ENCODE data around the gene TGFB2.

The TGFB2 gene

DNA sequence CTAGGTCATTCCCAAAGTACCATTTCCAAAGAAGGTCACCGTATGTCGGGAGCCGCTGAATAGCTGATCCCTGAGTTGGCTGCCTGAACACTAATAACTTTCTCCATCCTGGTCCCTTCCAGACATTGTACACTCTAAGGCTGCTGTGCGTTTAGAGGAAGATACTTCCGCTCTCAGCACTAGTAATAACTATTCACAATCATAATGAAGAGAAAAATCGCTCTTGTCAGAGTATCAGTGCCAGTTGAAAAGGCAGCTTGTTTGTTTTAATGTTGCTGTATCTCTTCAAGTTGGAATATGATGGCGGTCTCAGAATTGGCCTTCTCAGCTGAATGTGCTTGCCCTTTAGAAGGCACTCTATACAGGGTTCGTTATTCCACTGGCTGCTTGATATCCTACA, 43.5 kb downstream of the TGFB2 start:
- no peak for DNase-seq (ENCODE audit: low read depth, low spot score)

DNA sequence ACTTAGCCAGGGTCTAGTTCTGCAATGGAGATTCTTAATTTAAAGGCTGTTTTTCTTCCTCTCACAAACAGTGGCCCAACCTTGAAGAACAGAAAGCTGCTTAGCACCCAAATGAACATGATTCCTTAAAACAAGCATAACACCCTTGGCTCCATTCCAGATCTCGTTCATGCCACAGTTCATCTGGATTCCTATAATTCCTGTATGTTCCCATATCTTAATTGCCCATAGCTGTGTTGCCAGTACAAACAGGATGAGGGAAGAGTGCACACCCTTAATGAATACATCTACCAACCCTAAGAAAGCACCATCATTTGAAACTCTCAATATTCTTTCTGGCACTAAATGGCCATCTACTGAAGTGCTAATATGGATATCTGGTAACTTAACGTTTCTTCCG, 45.5 kb downstream of the TGFB2 start:
- no peak for DNase-seq (ENCODE audit: low read depth, low spot score)

DNA sequence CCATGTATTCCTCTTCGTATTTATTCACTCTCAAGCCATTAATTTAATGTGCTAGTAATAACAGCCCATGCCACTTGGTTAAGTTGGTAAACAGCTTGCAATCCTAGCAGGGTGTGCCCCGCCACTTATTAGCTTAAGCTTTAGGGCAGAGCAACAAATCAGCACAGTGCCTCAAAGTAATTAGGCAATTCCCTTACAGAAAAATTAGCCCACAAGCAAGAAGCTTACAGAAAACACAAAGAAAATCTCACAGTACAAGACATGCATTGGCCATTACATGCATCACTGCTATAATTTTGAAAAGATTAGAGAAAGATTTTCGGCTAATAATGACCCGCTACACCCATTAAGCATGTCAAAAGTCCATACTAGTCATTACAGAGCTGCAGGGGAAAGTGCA, 47.6 kb downstream of the TGFB2 start:
- DNase-seq (ENCODE audit: low read depth, low spot score): no peak

DNA sequence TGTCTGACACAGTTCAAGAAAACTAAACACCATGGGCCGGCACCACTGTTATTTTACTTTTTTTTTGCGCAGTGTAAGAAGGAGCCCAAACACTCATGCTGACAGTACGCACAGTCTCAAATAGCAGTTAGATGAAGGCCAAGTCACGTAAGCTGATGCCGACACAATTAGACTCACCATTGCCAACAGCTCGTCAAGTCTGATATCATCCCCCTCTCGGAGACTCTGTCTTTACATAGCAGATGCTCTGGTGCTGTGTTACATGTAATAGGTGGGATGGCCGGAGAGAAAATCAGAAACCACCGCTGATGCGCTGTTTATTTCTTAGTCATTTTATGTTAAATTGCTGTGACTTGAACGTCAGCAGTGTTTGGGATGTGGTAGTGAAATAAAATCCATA, 49.3 kb downstream of the TGFB2 start:
- no peak for DNase-seq (ENCODE audit: low read depth, low spot score)

DNA sequence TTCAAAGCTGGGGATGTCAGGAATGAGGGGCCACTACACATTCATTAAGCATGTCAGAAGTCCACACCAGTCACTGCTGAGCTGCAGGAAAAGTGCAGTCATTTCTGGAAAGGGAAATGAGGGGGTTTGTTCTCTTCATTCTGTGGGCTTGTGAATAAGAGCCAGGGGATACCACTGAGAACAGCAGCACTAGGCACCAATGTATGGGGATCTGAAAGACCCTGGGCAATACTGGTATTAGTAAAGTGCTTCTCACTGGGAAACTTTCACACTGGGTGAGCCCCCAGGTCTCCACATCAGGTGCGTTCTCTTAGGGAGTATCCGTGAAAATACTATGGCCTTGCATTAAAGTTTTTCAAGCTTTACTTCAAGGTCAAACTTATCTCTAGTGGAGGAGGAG, 49.9 kb downstream of the TGFB2 start:
- no peak for DNase-seq (ENCODE audit: low read depth, low spot score)

DNA sequence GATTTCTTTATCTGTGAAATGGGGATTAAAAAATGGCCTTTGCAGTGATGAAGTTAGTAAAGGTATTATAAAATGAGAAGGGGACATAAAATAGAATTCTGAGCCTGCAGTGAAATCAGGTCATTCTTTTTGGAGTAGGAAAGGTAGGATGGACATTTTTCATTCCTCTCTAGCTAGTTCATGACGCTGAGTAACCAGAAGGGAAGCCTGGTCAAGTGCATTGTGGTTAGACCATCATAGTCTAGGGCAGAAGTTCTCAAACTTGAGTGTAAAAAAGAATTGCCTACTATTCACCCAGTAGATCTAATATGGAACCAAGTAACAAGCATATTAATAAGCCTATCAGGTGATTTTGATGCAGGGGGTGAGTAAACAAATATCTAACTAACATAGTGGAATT, 50.8 kb downstream of the TGFB2 start:
- DNase-seq (ENCODE audit: low read depth, low spot score): no peak

DNA sequence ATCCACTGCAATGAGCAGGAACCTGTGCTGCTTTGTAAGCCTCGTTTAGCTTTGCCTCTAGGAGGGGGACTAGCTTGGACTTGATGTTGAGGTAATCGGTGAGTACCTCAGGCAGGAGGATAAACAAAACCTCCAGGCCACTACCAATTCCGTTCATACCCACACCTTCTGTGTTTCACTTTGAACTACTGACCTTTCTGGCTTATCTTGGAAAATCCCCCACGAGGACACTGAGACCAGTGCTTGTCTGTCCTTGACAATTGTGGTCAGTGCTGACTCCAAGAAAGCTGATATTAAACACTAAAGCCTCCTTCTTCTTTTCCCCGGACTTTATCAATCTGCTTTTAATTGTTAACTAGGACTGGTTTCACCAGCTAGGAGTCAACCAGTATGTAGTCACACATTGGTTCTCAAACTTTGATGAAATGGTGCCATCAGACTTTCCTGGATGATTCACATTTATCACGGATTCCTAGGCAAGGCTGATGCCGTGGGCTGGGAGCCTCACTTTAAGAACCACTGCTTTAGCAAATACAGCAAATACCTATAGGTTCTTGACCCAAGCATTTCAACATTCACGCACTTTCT, 52.7 kb downstream of the TGFB2 start:
- no peak for DNase-seq (ENCODE audit: low read depth, low spot score)

DNA sequence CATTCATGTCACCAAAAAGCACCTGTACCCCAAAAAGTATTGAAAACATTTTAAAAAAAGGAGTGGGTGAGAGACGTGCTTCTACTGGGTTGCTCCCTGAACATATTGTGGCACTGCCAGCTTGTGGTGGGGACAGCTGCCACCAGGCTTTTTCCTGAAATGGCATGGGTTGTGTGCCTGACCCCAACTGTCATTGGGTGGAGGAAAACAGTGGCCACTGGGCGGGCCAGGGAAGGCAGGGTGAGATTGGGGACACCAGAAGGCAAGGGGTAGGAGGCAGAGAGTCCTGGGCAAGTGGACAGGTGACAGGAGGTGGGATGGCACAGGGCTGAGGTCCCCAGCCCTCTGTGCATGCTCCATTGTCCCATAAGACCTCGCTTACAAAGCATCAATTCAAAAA, 55.5 kb downstream of the TGFB2 start:
- no peak for DNase-seq (ENCODE audit: low read depth, low spot score)

DNA sequence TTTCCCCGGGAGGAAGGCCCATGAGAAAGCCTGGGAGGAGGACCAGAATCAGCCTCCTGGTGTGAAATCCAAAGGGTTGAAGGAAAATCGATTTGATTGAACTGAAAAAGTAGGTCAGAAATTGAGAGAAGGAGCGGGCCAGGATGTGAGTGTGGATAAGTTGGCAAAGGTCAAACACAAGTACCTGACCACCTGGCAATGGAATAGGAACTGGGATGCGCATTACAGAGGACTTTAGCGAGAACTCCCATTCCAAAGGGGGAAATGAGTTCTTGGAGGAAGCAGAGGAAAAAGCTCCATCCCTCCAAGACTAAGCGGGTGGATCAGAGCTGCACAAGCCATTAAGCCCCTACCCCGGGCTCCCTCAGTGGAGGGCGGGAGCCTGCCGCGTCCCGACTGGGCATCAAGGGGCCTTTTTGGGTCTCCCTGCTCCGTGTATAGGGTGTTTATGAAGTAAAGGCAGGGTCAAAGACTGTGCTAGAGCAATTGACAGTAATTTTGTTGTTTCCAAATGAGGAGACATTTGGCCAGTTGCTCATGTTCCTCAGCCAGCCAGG, 56.4 kb downstream of the TGFB2 start:
- no peak for DNase-seq (ENCODE audit: low read depth, low spot score)

DNA sequence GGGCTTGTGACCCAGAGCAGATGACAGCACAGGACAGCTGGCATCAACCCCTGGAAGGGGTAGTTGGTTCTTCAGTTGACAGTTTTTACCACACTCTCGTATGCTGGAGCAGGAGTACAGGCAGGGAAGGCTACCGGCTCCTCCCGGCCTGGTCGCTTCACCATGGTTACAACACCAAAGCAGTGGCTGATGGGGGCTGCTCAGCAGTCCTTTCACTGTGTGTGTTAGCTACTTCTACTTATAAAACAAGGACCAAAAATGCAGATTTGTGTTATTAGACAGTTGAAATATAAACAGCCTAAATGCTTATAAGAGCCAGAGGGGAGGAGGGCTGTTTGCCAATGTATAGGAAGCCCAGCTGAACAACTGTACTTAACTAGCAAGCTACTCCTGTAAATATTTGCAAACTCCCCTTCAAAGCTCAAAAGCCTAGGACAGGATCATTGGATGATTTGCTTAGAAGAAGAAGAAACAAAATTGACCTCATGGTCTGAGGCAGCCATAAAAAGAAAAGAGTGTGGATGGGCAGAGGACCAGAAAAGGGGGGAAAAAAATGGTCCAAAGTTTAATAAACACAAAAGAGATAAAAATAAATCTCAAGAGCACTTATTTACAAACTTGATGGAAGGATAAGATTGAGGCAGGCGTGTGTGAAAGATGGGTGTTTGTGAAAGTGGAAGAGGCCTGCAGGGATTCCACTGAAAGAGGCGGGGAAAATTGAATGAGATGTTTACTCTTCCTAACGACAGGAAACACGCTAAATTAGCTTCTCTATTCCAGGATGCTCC, 57.1 kb downstream of the TGFB2 start:
- DNase-seq (ENCODE audit: low read depth, low spot score): no peak

DNA sequence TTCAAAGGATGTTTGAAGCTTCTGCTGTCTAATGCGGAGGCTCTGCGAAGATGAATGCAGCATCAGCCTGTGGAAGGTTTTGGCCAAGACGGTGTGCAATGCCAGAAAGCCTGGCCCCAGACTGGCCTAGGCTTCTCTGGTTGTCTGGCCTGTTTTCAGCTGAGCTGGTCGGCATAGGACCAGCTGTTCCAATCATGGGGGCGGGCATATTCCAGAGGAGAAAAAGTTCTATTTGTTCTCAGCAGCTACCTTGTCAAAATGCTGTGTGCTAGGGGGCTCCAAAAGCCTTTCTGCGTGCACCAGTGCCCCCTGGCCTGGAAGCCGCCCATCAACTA, 57.6 kb downstream of the TGFB2 start:
- DNase-seq (ENCODE audit: low read depth, low spot score): no peak

DNA sequence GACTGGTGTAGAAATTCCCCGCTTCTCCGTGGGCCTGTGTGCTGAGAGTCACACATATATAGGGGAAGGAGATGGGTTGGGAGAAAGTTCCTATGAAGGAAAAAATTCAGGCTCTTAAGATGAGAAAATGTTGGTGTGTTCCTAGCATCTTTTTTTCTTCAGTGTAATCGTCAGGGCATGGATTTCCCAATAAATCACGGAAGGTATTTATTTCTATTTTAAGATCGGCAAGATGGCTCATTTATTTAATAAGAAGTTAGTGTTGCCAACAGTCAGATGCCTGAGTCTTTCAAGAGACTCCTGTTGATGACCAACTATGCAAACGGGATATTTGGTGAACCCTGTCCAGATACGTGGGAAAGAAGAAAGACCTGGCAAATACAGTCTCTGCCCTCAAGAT, 58.2 kb downstream of the TGFB2 start:
- DNase-seq (ENCODE audit: low read depth, low spot score): no peak

DNA sequence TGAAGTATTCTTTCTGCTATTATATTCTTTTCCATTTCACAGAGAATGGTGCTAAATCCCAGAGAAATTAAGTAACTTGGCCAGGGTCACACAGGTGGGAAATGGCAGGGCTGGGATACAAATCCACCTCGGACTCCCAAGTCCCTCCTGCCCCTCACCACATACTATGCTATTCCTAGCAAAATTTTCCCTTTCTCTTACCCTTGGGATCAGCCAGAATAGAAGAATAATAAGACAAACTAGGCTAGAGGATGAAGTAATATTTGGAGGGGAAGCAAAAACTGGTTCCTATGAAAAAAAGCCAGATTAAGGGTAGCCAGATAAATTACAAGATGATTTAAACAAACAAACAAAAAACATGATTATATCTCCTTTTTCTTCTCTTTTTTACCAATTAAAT, 62.5 kb downstream of the TGFB2 start:
- no peak for DNase-seq (ENCODE audit: low read depth, low spot score)

DNA sequence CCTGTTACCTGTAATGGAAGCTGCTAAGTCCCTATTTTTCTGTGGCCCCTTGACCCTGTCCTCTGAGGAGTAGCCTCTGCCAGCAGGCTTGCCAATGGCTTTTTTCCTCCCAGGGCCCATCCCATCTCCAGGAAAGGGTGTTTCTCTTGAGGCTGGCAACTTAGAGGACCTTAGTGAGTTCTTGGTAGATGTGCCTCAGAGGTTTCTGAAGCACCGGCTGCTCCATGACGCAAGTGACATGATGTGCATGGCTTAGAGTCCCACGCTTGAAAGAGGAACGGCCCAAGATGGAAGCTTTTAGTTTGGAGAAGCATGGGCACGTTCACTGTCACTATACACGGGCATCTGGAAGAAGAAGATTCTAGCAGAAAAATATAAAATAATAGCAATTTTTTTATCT, 63.0 kb downstream of the TGFB2 start:
- no peak for DNase-seq (ENCODE audit: low read depth, low spot score)

DNA sequence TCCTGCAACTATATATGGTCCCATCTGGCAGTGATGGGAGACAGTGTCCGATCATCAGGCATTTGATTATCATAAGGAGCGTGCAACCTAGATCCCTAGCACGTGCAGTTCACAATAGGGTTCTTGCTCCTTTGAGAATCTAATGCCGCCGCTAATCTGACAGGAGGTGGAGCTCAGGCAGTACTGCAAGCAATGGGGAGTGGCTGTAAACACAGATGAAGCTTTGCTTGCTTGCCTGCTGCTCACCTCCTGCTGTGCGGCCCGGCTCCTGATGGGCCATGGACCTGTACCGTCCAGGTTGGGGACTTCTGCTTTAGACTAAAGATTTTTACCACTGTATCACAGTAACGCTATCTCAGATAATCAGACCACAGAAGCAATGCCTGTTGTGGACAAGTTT, 63.8 kb downstream of the TGFB2 start:
- no peak for DNase-seq (ENCODE audit: low read depth, low spot score)

DNA sequence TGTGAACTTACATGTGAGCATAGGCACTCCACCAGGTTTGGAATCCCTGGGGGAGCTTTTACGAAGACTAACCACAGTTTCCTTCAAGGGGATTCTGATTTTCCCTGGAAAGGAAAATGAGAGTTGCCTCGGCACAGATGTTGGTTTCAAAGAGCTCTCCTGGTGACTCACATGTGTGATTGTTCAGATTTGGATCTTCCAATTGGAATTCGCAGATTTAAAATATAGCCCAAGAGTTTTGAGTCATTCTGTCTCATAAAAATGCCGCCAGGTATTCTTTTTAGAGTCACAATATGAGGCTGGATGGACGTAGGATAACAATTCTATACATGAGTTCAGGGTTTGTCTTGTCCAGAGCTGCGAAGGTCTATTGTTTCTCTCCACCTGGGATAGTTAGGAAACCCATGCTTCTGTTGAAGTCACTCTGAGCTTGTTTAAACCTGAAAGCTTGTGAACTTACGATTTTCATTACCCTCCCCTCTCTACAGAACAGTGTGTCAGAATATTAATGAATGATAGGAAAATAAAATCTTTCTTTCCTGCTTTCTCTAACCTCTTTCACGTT, 64.9 kb downstream of the TGFB2 start:
- no peak for DNase-seq (ENCODE audit: low read depth, low spot score)

DNA sequence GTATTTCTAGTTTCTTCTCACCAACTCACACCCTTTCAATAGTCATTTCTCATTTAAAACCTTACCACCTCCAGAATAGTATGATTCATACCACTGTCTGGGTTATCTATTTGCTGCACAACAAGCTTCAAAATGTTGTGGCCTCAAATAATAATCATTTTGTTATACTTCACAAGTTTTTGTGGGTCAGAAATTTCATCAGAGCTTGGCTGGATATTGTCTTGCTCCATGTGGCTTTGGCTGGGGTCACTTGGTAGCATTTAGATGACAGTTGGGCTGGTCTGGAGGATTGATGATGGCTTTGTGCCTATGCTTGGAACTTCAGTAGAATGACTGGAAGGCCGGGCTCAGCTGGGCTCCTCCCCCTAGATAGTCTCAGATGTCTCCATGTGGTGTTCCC, 66.0 kb downstream of the TGFB2 start:
- DNase-seq (ENCODE audit: low read depth, low spot score): no peak

DNA sequence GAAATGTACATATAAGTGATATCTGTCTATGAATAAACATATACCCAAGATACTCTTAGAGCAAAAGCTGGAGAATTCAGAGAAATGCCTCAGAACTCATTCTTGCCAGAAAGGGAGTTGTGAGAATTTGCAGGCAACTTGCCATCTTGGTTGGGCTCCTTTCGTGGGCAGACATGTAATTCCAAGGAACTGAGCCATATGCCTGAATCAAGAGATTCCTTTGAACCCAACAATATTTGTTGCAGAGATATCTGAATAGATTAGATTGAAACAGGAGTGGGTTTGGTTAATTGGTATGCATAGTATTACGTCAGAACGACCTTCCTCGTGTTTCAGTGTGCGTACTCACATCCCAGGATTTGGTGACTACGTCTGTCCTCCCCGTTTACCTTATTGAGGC, 67.0 kb downstream of the TGFB2 start:
- DNase-seq (ENCODE audit: low read depth, low spot score): no peak

DNA sequence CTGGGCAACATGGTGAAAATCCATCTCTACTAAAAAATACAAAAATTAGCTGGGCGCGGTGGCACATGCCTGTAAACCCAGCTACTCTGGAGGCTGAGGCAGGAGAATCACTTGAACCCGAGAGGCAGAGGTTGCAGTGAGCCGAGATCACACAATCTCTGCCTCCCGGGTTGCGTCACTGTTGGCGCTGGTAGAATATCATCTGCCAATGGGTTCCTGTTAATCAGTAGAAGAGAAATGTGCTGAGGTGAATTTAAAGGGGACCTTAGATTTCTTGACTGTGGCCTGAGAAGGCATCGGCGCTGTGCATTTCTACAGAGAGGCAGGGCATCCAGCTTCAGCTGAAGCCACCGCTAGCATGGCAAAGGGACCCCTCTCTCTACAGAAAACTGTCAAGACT, 68.0 kb downstream of the TGFB2 start:
- no peak for DNase-seq (ENCODE audit: low read depth, low spot score)

DNA sequence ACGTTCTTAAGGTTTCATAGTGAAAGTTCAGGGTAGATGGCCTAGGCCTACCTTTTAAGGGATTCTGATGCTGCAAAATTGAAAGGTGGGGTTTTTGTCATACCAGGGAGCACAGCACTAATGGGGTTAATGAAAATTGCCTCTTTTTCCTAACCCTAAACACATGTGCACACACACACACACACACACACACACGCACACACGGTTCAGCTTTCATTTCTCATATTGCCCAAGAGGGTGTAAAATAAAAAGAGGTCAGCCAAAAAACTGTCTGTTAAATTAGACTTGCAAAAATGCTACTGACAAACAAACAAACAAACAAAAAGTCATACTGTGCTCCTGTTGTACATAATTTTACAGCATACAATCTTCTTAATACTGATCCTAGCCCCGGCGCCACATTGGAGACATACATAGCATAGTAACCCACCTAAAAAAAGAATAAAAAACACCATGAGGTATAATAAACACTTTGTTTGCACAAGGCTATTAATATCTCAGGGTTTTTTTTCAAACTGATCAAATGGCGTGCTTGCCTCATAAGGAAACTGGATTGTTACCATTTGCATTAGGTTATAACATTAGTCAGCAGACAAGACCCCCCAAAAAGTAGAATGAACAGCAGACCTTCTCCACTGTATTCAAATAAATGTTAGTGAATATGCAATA, 69.1 kb downstream of the TGFB2 start:
- DNase-seq (ENCODE audit: low read depth, low spot score): no peak

DNA sequence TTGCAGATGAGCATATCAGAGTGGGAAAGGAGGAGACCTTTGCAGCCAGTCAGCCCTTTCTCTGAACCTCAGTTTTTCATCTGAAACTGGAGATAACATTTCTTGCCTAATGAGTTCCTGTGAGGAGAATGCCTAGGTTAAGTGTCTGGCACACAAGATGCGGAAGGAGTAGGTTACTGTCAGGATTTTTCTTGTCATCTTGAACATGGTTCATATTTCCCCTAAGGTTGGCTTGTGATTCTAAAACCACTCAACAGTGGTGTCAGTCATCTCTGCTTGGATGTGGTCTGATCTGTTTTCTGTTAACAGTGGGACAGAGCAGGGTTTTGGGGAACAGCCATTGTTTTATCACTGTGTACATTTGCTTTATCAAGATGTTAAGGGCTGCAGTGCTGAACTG, 70.6 kb downstream of the TGFB2 start:
- DNase-seq (ENCODE audit: low read depth, low spot score): no peak

DNA sequence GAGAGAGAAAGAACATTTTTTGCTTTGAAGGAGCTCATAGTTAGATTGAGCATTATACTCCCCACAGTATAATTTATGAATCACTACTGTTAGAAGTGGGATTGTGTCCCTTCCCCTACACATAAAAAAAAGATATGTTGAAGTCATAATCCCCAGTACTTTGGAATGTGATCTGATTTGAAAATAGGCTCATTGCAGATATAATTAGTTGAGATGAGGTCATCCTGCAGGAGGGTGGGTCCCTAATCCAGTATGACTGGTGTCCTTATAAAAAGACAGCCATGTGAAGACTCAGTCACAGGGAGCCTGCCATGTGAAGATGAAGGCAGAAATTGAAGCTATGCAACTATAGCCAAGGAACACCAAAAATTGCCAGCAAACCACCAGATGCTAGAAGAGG, 76.4 kb downstream of the TGFB2 start:
- no peak for DNase-seq (ENCODE audit: low read depth, low spot score)

DNA sequence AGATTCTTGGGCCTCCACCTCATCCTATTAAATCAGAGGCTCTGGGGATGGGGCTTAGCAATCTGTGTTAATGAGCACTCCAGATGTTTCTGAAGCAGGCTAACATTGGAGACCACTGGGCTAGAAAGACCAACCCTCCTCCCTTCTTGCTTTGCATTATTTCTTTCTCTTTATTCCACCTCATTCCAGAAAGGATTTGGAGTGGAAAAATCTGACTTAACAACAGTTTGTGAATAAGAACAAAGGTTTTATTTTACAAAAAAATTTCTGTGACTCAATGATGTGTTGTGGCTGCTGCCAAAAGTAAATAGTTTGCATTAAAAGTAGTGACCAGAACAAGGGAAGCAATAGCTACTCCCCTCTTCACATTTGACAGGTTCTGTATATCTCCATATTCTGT, 79.4 kb downstream of the TGFB2 start:
- no peak for DNase-seq (ENCODE audit: low read depth, low spot score)

Measured in activated CD4-positive, CD25-positive, alpha-beta regulatory T cell treated with anti-CD3 and anti-CD28 coated beads, Interleukin-2, amount 50 U/mL, for 16 hours (primary cell).